ENCODE results near the gene GGT5. TPM values are rescaled to one million over a fixed set of nuclear protein-coding genes. Genes with fewer than 3 reads are reported as not detected.

The GGT5 gene
- total RNA-seq, 1 donor: 7.2 TPM

DNA sequence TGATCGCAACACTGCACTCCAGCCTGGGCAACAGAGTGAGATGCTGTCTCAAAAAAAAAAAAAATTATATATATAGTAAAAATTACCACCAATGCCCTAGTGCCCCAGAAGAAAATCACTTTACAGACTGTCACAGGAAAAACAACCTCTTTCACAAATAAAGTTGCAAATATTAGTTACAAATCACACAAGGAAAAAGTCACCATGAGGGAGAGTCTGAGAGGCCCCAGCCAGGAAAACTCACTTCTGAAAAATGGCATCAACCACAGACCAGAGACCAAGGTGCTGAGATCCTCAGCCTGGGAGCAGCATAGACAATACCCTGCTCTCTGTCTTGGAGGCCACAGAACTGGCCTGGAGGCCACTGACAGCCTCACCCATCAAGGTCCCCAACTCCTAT lies 20.4 kb downstream of the GGT5 start:
- no peaks in the 10 kb centered on the region for H3K79me2 ChIP-seq (ENCODE audit: insufficient read depth, low read length)
- DNase-seq (ENCODE audit: insufficient read length, low spot score, missing footprints): peak; percentile 65
- peaks cover 39% of the 10 kb centered on the region for H3K36me3 ChIP-seq (ENCODE audit: insufficient read depth, low read length)
- no peak overlapping the region for H3K27ac ChIP-seq (ENCODE audit: low read depth, low read length)
- H3K4me1 ChIP-seq (ENCODE audit: insufficient read depth, low read length): no peaks in the 10 kb centered on the region
- H4K20me1 ChIP-seq (ENCODE audit: insufficient read depth, low read length): no peaks in the 10 kb centered on the region
- H3K4me2 ChIP-seq (ENCODE audit: insufficient read depth, low read length): no peak overlapping the region
- TF ChIP-seq, protein P1, sequence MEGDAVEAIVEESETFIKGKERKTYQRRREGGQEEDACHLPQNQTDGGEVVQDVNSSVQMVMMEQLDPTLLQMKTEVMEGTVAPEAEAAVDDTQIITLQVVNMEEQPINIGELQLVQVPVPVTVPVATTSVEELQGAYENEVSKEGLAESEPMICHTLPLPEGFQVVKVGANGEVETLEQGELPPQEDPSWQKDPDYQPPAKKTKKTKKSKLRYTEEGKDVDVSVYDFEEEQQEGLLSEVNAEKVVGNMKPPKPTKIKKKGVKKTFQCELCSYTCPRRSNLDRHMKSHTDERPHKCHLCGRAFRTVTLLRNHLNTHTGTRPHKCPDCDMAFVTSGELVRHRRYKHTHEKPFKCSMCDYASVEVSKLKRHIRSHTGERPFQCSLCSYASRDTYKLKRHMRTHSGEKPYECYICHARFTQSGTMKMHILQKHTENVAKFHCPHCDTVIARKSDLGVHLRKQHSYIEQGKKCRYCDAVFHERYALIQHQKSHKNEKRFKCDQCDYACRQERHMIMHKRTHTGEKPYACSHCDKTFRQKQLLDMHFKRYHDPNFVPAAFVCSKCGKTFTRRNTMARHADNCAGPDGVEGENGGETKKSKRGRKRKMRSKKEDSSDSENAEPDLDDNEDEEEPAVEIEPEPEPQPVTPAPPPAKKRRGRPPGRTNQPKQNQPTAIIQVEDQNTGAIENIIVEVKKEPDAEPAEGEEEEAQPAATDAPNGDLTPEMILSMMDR (IDR thresholded peaks at IDR 0.05; ENCODE audit: extremely low read depth, low read depth, low read length): no peak
- no peak overlapping the region for H2AFZ ChIP-seq (ENCODE audit: low read length)
- H3K4me3 ChIP-seq (ENCODE audit: insufficient read depth, low read length): no peak overlapping the region
- H3K9me3 ChIP-seq (ENCODE audit: low read depth, low read length): peaks cover 4% of the 10 kb centered on the region
- no peaks in the 10 kb centered on the region for H3K27me3 ChIP-seq (ENCODE audit: insufficient read depth, low read length)

DNA sequence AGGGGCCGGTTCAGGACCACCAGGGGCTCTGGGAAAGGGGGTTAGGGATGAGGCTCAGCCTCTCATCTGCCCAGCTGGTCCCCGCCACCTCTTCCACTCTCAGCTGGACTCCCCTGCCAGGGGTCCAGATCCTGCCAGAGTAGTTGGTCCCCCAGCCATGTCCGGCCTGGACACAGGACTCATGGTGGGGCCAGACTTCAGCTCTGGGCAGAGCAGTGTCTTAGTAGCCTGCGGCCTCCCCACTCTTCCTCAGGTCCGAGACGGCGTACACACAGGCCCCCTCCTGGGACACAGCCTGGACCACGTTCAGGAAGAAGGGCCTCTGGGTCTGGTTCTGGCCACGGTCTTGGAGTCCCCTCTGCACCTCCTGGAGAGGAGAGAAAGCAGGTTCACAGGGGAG lies 25.1 kb downstream of the GGT5 start:
- Histone ChIP-seq H3K27me3 (ENCODE audit: insufficient read depth, low read length) (no peaks in the 10 kb centered on the region), H4K20me1 (ENCODE audit: insufficient read depth, low read length) (no peaks in the 10 kb centered on the region), H3K4me3 (ENCODE audit: insufficient read depth, low read length) (no peak overlapping the region), H3K4me2 (ENCODE audit: insufficient read depth, low read length) (no peak overlapping the region), H3K79me2 (ENCODE audit: insufficient read depth, low read length) (no peaks in the 10 kb centered on the region), H3K9me3 (ENCODE audit: low read depth, low read length) (peaks cover 2% of the 10 kb centered on the region), H3K4me1 (ENCODE audit: insufficient read depth, low read length) (no peaks in the 10 kb centered on the region), H3K27ac (ENCODE audit: low read depth, low read length) (no peak overlapping the region), H3K36me3 (ENCODE audit: insufficient read depth, low read length) (peaks cover 25% of the 10 kb centered on the region), H2AFZ (ENCODE audit: low read length) (no peak overlapping the region)
- DNase-seq (ENCODE audit: insufficient read length, low spot score, missing footprints): peak; percentile 26
- TF ChIP-seq, protein P1 (IDR thresholded peaks at IDR 0.05; ENCODE audit: extremely low read depth, low read depth, low read length): no peak

DNA sequence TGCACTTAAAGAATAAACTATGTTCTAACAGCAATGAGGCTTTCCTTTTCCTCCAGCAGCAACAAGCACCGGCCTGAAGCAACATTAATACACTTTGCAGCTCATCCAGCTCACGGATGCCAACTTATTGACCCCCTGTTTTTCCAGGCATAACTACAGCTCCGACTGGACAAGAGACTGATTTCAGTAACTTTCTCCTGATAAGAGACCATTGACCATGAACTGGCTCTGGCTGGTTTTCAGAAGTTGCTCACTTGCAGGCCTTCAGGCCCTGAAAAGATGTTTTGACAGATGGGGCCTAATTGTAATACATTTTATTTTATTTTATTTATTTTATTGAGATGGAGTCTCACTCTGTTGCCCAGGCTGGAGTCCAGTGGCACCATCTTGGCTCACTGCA lies 27.5 kb downstream of the GGT5 start:
- H4K20me1 ChIP-seq (ENCODE audit: insufficient read depth, low read length): no peaks in the 10 kb centered on the region
- H3K27ac ChIP-seq (ENCODE audit: low read depth, low read length): no peak overlapping the region
- H3K4me2 ChIP-seq (ENCODE audit: insufficient read depth, low read length): no peak overlapping the region
- no peaks in the 10 kb centered on the region for H3K79me2 ChIP-seq (ENCODE audit: insufficient read depth, low read length)
- no peak overlapping the region for H2AFZ ChIP-seq (ENCODE audit: low read length)
- TF ChIP-seq, protein P1 (IDR thresholded peaks at IDR 0.05; ENCODE audit: extremely low read depth, low read depth, low read length): no peak
- H3K9me3 ChIP-seq (ENCODE audit: low read depth, low read length): no peaks in the 10 kb centered on the region
- no peaks in the 10 kb centered on the region for H3K27me3 ChIP-seq (ENCODE audit: insufficient read depth, low read length)
- H3K4me3 ChIP-seq (ENCODE audit: insufficient read depth, low read length): no peak overlapping the region
- H3K36me3 ChIP-seq (ENCODE audit: insufficient read depth, low read length): peaks cover 17% of the 10 kb centered on the region
- no peak for DNase-seq (ENCODE audit: insufficient read length, low spot score, missing footprints)
- H3K4me1 ChIP-seq (ENCODE audit: insufficient read depth, low read length): no peaks in the 10 kb centered on the region

DNA sequence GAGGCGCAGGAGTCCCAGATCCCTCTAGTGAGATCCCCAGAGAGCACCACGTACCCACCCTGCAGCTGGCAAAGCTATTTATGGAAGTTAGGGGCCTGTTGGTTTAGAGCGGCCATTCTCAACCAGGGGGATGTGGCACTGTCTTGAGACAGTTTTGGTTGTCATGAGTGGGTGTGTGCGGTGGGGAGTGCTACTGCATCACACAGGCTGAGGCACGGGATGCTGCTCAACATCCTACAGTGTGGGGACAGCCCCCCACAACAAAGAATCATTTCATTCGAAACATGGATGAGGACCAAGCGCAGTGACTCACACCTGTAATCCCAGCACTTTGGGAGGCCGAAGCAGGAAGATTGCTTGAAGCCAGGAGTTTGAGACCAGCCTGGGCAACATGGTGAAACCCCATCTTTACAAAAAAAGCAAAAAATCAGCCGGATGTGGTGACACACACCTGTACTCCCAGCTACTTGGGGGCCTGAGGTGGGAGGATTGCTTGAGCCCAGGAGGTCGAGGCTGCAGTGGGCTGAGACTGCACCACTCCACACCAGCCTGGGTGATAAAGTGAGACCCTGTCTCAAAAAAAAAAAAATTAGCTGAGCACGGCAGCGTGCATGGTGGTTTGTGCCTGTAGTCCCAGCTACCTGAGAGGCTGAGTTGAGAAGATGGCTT lies 28.2 kb downstream of the GGT5 start:
- Histone ChIP-seq H3K9me3 (ENCODE audit: low read depth, low read length) (no peaks in the 10 kb centered on the region), H3K4me3 (ENCODE audit: insufficient read depth, low read length) (no peak overlapping the region), H4K20me1 (ENCODE audit: insufficient read depth, low read length) (no peaks in the 10 kb centered on the region), H3K4me1 (ENCODE audit: insufficient read depth, low read length) (no peaks in the 10 kb centered on the region), H3K27ac (ENCODE audit: low read depth, low read length) (no peak overlapping the region), H3K4me2 (ENCODE audit: insufficient read depth, low read length) (no peak overlapping the region), H3K27me3 (ENCODE audit: insufficient read depth, low read length) (no peaks in the 10 kb centered on the region), H3K79me2 (ENCODE audit: insufficient read depth, low read length) (no peaks in the 10 kb centered on the region), H2AFZ (ENCODE audit: low read length) (no peak overlapping the region), H3K36me3 (ENCODE audit: insufficient read depth, low read length) (peaks cover 17% of the 10 kb centered on the region)
- no peak for DNase-seq (ENCODE audit: insufficient read length, low spot score, missing footprints)
- TF ChIP-seq, protein P1 (IDR thresholded peaks at IDR 0.05; ENCODE audit: extremely low read depth, low read depth, low read length): no peak
